Peyer's patch (tissue), 4 donors: ENCODE measurements around the gene DBX1. TPM values are rescaled to one million over a fixed set of nuclear protein-coding genes. Genes with fewer than 3 reads are reported as not detected.

ENCODE experiments used
- DNase-seq, 3 donors: peaks; one replicate each; pipeline ENCODE4 v3.0.0-alpha.2; 2017 to 2019
- H3K27ac ChIP-seq, 4 donors: fragments of 200-600 bp; sonication (generic); one replicate each; pipeline ENCODE4 v1.5.1; 2016 to 2019
- H3K27me3 ChIP-seq, 2 donors: fragments of 200-600 bp; sonication (generic); one replicate each; pipeline ENCODE4 v1.5.1; 2019
- H3K36me3 ChIP-seq, 3 donors: fragments of 200-600 bp; sonication (generic); one replicate each; pipeline ENCODE4 v1.5.1; 2016 to 2019
- H3K4me1 ChIP-seq, 4 donors: fragments of 200-600 bp; sonication (generic); one replicate each; pipeline ENCODE4 v1.5.1; 2016 to 2019
- H3K4me3 ChIP-seq, 4 donors: fragments of 200-600 bp; sonication (generic); 1 replicate in 3 of 4; 2 replicates in 1 of 4; pipeline ENCODE4 v1.5.1; 2016 to 2019; ENCODE audit warnings: mild to moderate bottlenecking in 1 of 4
- H3K9me3 ChIP-seq, 4 donors: fragments of 200-600 bp; sonication (generic); one replicate each; pipeline ENCODE4 v1.5.1; 2016 to 2019; ENCODE audit warnings: mild to moderate bottlenecking in 1 of 4
- CTCF ChIP-seq, 6 experiments: fragments of 450-650 bp in 4 of 6; fragments of 200-600 bp in 2 of 6; sonication (generic) in 1 of 6; IDR thresholded peaks; one replicate each; pipeline ENCODE4 v1.5.1; 2017 to 2019; ENCODE audit warnings: antibody characterized with exemption in 6 of 6, mild to moderate bottlenecking in 3 of 6, moderate library complexity in 1 of 6
- POLR2A ChIP-seq, 2 donors: fragments of 450-650 bp; IDR thresholded peaks; one replicate each; pipeline ENCODE4 v1.5.1; 2017; ENCODE audit warnings: antibody characterized with exemption in 2 of 2, mild to moderate bottlenecking in 2 of 2, moderate library complexity in 2 of 2
- total RNA-seq, 4 donors: library from RNA; depleted of rRNA; stranded (reverse); fragments of >200 nt; gene quantifications; one replicate each; pipeline ENCODE4 v1.1.0, GENCODE V29; 2016

DBX1 gene
- total RNA-seq, 4 donors from 2014 or later: not detected

DNA sequence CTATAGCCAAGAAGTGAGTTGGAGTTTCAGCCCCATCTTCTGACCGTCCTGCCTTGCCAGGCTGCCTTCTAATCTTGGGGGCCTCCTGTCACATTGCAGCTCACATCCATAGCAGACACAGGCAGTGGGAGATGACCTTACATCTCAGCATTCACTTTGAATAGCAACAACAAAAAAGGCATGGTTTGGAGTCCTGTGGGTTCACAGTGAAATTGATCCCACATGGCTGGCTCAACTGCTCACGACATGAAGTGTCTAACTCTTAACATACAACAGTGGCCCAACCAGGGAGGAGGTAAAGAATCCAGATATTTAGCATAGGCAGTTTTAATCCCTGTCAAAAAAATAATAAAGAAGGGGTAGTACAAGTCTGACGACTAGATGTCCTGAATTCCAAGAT, 38.1 kb downstream of the DBX1 start:
- no peaks in the 10 kb centered on the region for H3K4me1 ChIP-seq
- H3K4me3 ChIP-seq: no peak overlapping the region
- H3K36me3 ChIP-seq: peaks cover 0 to 8% (median 0%) of the 10 kb centered on the region in 3 donors
- no peak for DNase-seq
- TF ChIP-seq CTCF (IDR thresholded peaks at IDR 0.05) (no peak), POLR2A (IDR thresholded peaks at IDR 0.05) (no peak)
- no peak overlapping the region for H3K27ac ChIP-seq
- H3K9me3 ChIP-seq: no peaks in the 10 kb centered on the region
- no peaks in the 10 kb centered on the region for H3K27me3 ChIP-seq

DNA sequence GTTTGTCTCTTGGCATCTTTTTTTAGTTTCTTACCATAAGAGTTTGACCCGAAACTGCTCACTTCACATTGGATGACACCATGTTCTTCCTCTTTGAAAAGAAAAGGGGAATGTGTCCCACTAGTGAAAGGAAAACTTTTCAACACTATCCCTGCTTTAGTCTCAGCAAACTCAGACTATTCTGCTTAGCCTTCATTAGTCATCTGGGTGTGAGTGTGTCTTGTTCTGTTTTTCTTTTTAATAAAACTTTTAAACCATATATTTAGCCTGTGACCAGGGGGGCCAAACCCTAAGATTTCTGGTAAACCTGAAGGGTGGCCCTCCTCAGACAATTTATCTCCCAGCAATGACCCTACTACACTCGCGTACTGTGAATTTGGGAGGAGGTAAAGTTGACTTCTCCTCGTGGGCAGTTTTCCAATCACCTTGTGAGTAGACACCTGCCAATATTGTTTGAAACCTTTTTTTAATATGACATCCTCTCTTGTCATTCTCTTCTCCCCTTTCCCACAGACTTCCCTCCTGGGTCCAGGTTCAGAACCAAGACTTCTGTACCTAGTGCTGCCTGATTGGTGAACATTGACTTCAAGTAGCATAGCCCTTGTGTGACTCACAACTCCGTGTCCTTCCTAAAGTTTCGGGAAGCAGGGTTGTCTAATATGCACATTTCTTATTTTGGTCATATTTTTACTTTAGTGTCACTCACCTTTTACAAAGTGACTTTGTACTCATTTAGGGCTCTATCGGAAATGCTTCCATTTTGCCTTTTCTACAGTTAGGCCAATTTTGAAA, 39.9 kb downstream of the DBX1 start:
- Histone ChIP-seq H3K27ac (no peak overlapping the region), H3K36me3 (peaks cover 0 to 9% (median 0%) of the 10 kb centered on the region in 3 donors), H3K4me1 (no peaks in the 10 kb centered on the region), H3K9me3 (no peaks in the 10 kb centered on the region), H3K27me3 (no peaks in the 10 kb centered on the region), H3K4me3 (no peak overlapping the region)
- TF ChIP-seq POLR2A (IDR thresholded peaks at IDR 0.05) (no peak), CTCF (IDR thresholded peaks at IDR 0.05) (no peak)
- DNase-seq: no peak

DNA sequence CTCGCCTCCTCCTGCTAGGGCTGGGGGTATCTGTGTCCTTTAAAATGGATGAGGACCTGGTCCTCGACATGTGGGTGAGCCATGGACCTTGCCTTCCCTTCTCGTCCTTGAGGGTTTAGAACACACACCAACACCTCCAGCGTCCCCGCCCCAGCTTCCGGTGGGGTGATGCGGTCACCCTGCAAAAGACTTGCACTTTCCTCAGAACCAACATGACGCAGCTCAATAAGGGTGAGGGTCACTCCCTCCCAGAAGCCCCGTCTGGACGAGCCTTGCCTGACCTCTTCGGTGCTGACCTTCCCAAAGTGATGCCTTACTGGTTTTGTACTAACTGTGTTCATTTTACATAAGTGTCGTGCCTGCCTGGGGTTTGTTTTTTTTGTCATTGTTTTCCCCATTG, 41.0 kb downstream of the DBX1 start:
- no peaks in the 10 kb centered on the region for H3K27me3 ChIP-seq
- H3K9me3 ChIP-seq: no peaks in the 10 kb centered on the region
- TF ChIP-seq CTCF (IDR thresholded peaks at IDR 0.05) (no peak), POLR2A (IDR thresholded peaks at IDR 0.05) (no peak)
- no peak for DNase-seq
- H3K27ac ChIP-seq: no peak overlapping the region
- no peak overlapping the region for H3K4me3 ChIP-seq
- H3K36me3 ChIP-seq: peaks cover 0 to 14% (median 0%) of the 10 kb centered on the region in 3 donors
- H3K4me1 ChIP-seq: no peaks in the 10 kb centered on the region

GRCh38 chr11:20118209-20118608, 42.1 kb downstream of the DBX1 start:
- H3K36me3 ChIP-seq: peaks cover 0 to 15% (median 0%) of the 10 kb centered on the region in 3 donors
- no peak overlapping the region for H3K27ac ChIP-seq
- no peaks in the 10 kb centered on the region for H3K9me3 ChIP-seq
- no peak for DNase-seq
- H3K27me3 ChIP-seq: no peaks in the 10 kb centered on the region
- TF ChIP-seq POLR2A (IDR thresholded peaks at IDR 0.05) (no peak), CTCF (IDR thresholded peaks at IDR 0.05) (no peak)
- no peaks in the 10 kb centered on the region for H3K4me1 ChIP-seq
- no peak overlapping the region for H3K4me3 ChIP-seq

- no peaks in the 10 kb centered on the region for H3K9me3 ChIP-seq
- peaks cover 0 to 15% (median 0%) of the 10 kb centered on the region in 3 donors for H3K36me3 ChIP-seq
- H3K4me1 ChIP-seq: peaks cover 0 to 8% (median 0%) of the 10 kb centered on the region in 4 donors
- DNase-seq: no peak
- no peaks in the 10 kb centered on the region for H3K27me3 ChIP-seq
- no peak overlapping the region for H3K4me3 ChIP-seq
- TF ChIP-seq CTCF (IDR thresholded peaks at IDR 0.05): no peak
- no peak for TF ChIP-seq POLR2A (IDR thresholded peaks at IDR 0.05)
- H3K27ac ChIP-seq: no peak overlapping the region
Observed at GRCh38 chr11:20117291-20117690, 43.0 kb downstream of the DBX1 start.
